Embryonic facial prominence (tissue), 1 donor: ENCODE data around the gene ADGRL1.
"Not testable (repeated sequence)": the region's sequence is repeated elsewhere in the genome, so short reads cannot be mapped to it uniquely, and the experiment has no call there.

ENCODE experiments used
- DNase-seq: peaks from one replicate; pipeline ENCODE4 v3.0.0-alpha.2; 2016; ENCODE audit errors: extremely low spot score

The ADGRL1 gene

DNA sequence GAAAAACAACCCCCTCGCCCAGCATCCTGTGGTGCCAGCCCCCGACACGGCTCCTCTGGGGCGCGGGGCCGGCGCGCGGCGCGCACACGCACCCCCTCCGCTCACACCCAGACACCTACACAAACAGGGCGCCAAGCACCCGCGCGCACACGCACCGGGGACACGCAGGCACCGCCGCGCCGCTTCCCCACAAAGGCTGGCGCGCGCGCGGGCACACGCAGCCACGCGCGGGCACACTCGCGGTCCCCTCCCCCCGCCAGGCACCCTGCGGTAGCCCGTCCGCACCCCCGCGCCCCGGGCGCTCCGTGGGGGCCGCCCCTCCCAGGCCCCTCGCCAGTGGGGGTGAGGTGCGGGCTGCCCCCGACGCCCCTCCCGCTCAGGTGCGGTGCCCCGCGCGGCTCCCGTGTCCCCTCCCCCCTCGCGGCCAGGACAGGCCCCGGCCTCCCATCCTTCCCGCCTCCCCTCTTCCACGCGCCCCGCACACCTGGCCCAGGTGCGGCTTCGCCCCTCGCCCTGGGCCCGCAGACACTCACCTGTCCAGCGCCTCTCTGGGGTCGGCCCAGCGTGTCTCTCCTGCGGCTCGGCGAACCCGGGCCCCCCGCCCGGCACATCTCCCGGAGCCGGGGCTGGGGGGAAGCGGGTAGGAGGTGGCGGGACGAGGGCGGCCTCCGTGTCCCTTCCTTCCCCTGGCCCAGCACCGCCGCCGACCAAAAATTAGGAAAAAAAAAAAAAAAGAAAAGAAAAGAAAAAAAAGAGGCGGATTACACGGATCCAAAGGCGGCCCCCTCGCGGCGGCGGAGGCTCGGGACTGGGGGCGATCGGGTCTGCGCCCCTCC lies at the start of gene ADGRL1:
Gene ADGRL1 (minus strand): TSS at position 718 of the 836 bp plus-strand sequence. CDS start 22,567 bp downstream, outside the sequence.
- not testable (repeated sequence) for DNase-seq

DNA sequence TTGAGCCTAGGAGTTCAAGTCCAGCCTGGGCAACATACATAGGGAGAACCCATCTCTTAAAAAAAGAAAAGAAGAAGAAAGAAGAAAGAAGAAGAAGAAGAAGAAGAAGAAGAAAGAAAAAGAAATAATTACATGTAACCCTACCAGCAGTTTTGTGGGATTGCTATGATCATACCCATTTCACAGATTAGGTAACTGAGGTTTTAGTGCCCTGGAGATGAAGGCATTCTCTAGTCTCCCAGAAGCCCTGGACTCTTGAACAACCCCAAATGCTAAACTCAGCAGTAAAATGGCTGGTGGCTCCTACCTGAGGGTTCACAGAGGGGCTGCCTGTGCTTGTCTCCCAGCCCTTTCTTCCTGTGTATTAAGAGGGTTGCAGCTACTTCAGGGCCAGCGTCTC lies 49.3 kb upstream of the ADGRL1 start:
- DNase-seq: not testable (repeated sequence)

DNA sequence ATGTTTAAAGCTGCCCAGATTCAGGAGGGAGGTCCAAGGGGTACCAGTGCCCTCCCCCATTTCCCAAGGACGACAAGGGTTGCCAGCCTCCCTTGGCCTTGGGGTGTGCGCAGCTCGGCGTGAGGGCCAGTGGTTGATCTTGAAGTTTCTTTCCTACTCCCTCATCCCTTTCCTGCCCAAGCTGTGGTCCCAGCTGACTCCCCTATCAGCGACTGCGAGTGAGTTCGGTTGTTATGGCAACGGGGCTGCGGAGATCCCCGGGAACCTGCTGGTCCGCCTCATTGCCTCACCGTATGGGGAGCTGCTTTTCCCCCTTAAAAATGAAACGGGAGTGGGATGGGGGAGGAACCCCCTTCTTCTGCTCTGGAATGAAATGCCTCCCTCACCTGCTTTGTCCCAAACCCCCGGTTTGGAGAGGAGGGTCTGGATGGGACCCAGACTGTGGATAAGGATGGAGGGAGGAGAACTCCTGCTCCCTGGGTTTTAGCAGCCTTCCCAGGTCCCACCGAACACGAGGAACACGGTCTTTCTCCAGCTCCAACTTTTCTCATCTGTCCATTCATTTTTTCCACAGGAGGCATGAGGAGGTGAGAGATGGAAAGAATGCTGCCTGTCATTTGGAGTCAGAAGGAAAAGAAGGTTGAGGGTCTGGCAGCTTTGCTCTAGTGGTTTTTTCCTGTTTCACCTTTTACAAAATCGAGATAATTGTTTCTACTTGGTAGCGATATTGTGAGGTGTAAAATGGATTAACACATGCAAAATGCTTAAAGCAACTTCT lies 48.0 kb upstream of the ADGRL1 start:
- DNase-seq: not testable (repeated sequence)

DNA sequence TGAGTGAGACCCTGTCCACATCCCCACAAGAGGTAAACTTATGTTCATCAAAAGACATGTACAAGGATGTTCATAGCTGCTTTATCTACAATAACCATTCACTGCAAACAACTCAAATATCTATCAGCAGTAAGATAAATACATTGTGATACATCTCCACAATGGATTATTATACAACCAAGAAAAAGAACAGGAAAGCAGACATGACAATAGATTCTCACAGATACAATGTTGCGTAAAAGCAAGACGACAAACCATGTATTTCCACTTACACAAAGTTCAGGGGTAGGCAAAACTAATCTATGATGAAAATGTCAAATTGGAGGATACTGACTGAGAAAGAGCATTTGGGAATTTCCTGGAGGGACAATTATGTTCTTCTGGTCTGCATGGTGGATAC lies 46.2 kb upstream of the ADGRL1 start:
- not testable (repeated sequence) for DNase-seq

DNA sequence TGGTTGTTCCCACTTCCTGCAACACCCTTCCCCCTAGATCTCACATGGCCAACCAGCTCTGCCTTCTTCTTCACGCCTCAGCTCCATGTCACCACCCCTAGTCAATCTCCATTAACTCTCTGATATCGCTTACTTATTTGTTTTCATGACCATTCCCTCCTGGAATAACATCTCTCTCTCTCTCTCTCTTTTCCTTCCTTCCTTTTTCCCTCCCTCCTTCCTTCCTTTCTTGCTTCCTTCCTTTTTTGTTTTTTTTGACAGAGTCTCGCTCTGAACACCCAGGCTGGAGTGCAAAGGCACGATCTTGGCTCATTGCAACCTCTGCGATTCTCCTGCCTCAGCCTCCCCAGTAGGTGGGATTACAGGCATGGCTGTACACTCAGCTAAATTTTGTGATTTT lies 44.9 kb upstream of the ADGRL1 start:
- DNase-seq: no peak

DNA sequence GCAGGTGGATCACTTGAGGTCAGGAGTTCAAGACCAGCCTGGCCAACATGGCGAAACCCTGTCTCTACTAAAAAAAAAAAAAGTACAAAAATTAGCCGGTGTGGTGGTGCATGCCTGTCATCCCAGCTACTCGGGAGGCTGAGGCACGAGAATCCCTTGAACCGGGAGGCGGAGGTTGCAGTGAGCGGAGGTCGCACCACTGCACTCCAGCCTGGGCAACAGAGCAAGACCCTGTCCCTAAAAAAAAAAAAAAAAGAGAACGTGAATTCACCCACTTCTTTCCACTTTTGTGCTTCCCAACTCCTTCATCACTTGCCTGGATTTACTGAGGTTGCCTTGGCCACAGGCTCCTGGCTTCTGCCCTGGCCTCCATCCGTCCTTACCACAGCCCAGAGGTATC lies 44.3 kb upstream of the ADGRL1 start:
- not testable (repeated sequence) for DNase-seq

DNA sequence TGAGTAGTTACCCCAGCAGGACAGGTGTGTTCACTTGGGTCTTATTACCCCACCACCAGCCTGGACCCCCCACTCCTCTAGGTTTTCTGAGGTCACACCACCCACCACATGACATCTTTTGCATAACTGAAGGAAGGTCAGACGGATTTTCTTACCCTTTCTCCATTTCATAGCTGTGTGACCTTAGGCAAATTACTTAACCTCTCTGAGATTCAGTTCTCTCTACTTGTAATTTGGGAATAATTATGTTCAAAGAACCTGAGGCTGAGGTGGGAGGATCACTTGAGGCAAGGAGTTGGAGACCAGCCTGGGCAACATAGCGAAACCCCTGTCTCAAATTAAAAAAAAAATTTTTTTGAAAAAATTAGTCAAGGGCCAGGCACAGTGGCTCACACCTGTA lies 43.9 kb upstream of the ADGRL1 start:
- not testable (repeated sequence) for DNase-seq

DNA sequence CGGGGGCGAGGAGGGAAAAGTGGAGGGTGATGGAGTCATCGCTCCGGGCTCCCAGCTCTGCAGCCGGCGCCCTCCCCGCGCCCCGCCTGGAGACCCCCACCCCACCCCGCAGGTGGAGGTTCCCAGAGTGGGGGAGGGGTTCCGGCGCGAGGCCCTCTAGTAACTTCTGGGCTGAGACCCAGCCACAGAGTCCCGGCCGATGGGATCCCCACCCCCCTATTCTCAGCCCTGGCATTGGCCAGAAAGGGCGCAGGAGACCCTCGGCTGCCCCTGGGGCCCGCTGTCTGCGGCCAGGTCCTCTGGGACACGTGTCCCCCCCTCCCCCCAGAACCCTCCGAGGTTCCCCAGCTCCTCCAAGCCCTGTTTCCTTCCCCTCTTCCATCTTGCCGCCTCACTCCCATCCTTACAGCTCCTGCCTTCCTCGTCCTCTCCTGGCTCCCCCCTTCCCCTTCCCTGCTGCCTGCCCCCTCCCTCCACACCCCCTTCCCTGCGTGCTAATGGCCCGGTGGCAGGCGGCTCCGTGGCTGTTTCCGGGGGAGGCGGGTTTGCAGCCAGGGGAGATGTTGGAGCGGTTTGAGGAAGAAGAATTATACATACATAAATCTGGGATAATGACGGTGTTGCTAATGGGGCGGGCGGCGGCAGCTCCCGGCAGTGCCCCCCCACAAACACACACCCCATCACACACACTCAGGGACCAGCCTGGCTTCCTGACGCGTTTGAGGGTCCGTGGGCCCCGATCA lies 43.2 kb upstream of the ADGRL1 start:
- not testable (repeated sequence) for DNase-seq

DNA sequence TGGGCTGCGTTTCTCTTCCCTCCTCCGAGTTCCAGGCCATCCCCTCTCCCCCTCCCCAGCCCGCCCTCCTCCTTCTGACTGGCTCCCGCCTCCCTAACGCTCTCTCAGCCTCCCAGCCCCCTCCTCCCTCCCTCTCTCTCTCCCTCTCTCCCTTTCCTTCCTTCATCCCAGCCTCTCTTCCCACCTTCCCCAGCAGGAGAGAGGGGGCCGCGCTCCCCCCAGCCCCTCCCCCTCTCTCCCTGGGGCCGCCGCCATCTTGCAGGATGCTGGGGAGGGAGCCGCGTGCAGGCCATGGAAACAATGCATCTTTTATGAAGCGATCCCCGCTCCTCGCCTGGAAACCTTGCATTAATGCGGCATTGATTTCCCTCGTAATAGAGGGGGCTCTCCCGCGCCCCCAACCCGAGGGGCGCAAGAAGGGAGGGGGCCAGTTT lies 42.6 kb upstream of the ADGRL1 start:
- peak; percentile 90 for DNase-seq

DNA sequence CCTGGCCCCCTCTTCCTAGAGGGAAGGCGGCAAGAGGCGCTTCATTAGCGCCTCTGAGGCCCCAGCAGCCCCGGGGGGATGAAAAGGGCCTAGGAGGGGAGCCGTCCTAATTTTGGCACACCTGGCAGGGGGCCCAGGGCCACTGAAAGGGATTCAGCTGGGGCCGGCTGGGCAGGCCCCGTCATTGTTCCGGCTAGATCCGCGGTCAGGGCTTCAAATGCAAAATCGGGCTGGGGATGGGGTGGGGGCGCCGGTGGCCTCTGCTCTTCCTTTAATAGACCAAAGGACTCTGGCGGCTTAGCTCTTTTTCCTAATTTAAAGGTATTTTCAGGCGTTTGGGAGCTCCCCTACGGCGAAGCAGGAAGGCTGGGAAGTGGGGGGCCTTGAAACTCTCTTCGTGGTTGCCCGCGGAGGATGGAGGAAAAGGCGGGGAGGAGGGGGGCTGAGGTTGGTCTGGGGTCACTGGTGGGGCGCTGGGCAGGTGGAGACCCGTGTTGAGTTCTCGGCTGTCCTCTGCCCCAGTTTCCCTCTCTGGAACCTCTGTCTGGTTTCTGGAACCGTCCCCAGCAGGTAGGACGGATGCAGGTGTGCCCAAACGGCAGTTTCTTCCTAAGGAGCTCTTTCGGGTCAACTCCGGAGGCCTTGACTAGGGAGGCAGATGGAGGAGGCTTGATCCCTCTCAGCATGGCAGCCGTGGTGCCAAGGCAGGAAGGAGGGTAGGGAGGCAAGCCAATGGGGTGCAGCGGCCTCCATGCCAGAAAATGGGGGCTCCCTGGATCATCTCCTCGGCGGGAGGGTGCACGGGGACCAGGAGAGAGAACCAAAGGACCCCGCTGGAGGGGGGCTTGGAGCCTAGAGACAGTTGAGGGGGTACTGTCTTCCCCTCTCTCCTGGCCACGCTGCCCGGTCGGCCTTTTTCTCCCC lies 41.8 kb upstream of the ADGRL1 start:
- DNase-seq: not testable (repeated sequence)

DNA sequence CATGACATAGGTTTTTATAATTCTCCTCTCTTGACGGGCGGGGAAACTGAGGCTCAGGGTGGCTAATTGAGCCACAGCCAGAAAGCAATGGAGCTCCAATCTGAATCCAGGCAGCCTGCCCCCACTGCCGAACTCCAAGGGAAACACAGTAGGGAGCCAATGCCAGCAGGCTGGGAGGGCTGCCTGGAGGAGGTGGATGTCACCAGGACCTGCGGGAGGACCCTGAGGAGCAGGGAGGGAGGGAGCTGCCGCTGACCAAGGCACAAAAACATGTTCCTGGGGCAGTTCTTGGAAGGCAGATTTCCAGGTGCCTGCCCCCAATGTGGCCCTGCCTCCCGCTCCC lies 41.2 kb upstream of the ADGRL1 start:
- DNase-seq: not testable (repeated sequence)

DNA sequence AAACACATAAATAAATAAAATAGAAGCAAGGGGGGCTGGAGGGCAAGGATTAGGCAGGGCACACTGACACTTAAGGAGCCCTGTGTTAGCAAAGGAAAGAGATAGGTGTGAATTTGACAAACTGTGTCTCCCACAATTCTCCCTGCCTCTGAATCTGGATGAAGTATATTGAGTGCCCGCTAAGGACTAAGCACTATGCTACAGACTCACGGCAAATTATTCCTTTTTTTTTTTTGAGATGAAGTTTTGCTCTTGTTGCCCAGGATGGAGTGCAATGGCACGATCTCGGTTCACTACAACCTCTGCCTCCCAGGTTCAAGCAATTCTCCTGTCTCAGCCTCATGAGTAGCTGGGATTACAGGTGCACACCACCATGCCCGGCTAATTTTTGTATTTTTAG lies 38.4 kb upstream of the ADGRL1 start:
- not testable (repeated sequence) for DNase-seq

DNA sequence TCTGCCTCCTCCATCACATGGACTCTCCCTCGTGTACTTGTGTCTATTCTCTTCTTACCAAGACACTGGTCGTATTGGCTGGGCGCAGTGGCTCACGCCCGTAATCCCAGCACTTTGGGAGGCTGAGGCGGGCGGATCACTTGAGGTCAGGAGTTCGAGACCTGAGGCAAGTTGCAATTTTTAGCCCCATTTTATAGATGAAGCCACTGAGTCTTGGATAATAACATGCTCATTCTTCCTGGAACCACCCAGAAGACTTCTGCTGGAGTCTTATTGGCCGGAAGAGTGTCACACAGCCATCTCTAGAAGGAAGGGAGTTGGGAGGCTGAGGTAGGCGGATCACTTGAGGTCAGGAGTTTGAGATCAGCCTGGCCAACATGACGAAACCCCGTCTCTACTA lies 37.7 kb upstream of the ADGRL1 start:
- DNase-seq: not testable (repeated sequence)

DNA sequence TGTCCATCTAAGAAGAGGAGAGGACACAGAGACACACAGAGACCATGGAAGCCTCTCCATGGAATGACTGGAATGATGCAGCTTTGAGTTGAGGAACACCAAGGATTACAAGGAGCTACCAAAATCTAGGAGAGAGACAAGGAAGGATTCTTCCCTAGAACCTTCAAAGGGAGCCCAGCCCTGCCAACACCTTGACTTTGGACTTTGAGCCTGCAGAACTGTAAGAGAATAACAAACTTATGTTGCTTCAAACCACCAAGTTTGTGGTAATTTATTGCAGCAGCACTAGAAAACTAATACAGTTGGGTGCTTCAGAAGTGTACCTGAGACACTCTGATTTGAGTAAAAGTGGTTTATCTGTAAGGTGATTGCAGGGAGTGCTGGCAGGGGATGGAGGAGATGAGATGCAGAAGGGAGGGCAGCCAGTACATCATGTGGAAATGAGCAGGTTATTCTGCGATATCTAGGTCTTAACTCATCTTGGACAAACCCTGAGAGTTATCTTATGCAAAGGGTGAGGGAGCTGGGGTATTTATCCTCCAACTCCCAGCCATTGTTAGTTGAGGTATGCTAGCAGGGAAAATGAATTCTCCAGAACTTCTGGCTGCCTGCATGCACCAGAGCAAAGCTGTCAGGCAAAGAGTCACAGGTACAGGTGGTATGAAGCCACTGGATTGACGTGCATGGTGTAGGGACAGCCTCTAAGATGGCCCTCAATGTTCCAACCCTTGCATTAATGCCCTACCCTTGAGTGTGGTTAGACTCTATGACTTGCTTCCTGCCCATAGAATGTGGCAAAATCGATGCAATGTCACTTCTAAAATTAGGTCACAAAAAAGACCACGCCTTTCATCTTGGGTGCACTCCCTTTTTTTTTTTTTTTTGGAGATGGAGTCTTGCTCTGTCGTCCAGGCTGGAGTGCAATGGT lies 31.3 kb upstream of the ADGRL1 start:
- no peak for DNase-seq

DNA sequence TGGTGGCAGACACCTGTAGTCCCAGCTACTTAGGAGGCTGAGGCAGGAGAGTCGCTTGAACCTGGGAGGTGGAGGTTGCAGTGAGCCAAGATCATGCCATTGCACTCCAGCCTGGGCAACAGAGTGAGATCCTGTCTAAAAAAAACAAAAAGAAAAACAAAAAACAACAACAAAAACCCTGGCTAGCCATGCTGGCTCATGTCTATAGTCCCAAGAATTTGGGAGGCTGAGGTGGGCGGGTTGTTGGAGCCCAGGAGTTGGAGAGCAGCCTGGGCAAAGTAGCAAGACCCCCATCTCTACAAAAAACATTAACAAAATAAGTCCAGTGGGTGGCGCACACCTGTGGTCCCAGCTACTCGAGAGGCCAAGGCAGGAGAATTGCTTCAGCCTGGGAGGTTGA lies 27.0 kb upstream of the ADGRL1 start:
- DNase-seq: not testable (repeated sequence)

DNA sequence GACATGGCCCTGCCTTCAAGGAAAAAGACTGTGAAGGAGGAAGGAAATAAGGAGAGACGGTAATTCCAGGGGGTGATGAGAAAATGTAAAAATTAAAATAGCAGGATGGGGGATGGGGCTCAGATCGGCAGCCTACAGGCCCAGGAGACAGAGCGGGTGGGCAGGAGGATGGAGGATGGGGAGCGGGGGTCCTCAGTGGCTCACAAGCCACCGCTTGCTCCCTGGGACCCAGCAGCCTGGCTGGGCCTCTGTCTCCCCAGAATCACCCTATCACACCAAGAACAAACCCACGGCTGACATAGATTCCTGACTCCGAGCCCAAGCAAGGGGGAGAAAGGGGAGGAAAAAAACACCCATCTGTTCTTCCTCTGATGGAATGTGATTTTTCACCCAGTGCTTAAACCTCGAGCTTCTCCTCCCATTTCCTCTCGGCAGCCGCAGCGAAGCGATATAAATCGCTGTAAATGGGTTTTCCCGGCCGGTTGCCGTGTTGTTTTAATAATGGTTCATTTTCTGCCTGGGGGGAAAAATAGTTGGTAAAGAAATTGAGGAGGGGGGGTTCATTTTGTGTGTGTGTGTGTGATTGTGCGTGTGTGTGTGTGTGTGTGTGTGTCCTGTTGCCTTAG lies 22.6 kb upstream of the ADGRL1 start:
- not testable (repeated sequence) for DNase-seq

DNA sequence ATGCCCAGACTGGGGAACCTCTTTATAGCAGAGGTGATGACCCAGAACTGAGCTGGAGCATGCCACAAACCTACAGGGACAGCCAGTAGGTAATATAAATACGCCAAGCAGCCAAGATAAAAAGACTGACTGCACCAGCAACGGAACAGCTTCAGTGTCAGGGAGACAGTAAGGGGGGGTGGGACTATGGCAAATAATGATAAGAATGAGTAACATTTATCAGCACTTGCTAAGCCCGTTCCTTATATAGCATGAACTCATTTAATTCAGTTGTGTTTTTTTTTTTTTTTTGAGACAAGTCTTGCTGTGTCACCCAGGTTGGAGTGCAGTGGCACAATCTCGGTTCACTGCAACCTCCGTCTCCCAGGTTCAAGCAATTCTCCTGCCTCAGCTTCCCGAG lies 20.5 kb upstream of the ADGRL1 start:
- DNase-seq: not testable (repeated sequence)

DNA sequence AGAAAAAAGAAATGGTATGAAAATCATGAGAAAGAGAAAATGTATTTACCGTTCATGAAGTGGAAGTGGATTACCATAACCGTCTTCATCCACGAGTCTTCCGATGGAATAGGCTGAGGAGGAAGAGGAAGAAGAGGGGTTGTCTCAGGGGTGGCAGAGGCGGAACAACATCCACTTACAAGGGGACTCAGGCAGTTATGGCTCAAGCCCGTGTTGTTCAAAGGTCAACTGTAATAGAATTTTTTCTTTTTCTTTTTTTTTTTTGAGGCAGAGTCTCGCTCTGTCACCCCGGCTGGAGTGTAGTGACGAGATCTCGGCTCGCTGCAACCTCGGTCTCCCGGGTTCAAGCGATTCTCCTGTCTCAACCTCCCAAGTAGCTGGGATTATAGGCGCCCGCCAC lies 16.9 kb upstream of the ADGRL1 start:
- DNase-seq: no peak

DNA sequence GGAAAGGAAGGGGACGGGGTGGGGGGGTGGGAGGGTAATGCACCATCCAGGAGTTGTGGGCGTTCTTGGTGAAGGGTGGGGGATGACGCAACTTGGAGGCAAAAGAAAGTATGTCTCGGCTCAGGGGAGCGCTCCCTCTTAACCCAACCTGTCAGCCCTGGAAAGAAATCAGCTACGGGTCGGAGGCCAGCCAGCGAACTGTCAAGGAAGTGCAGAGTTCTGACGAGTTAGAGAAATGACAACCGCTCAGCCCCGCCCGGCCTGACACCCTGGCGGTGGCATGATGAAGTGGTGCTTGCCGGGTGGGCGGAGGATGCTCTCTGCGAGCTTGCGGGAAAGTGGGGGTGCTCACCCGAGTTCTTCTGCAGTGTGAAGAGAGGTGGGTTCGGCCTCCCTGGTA lies 15.4 kb upstream of the ADGRL1 start:
- not testable (repeated sequence) for DNase-seq
